ENCODE data around the gene RUNDC3A.
"Not testable (repeated sequence)": the region's sequence is repeated elsewhere in the genome, so short reads cannot be mapped to it uniquely, and the experiment has no call there.

Gene RUNDC3A

GRCh38 chr17:44361292-44362260 is 53.2 kb downstream of the RUNDC3A start:
- no peak for DNase-seq

GRCh38 chr17:44362459-44362948 is 54.1 kb downstream of the RUNDC3A start:
- DNase-seq: no peak

- DNase-seq: peak; percentile 31 to 36
Observed at GRCh38 chr17:44362949-44363612, 54.7 kb downstream of the RUNDC3A start.

- peak; percentile 37 to 75 for DNase-seq
Observed at GRCh38 chr17:44363613-44364159, 55.3 kb downstream of the RUNDC3A start, which contains the start of gene FAM171A2. TSS of gene FAM171A2 (minus strand) at chr17:44363853. CDS start at chr17:44363714, 139 bp downstream.

GRCh38 chr17:44365051-44365450 is 56.6 kb downstream of the RUNDC3A start:
- not testable (repeated sequence) for DNase-seq

- DNase-seq: no peak
Observed at GRCh38 chr17:44367231-44367979, 59.0 kb downstream of the RUNDC3A start.

Measured in NCI-H1930 (cell line).